Endothelial cell of umbilical vein (primary cell): ENCODE results near the gene NUDT16L1. TPM values are rescaled to one million over a fixed set of nuclear protein-coding genes. Genes with fewer than 3 reads are reported as not detected.

ENCODE experiments used
- BruUV-seq: library from RNA; stranded (reverse); fragments of 400-500 nt; replicated peaks from 2 replicates; lab custom pipeline; 2021; lab: Mats Ljungman, UMichigan
- CTCF ChIA-PET: fragments of 300-600, 350-600 bp; sonication (Branson Sonifier 250); formaldehyde crosslinking; loops from one replicate; lab custom pipeline; 2021; ENCODE audit warnings: antibody characterized with exemption, inconsistent platforms; lab: Charles Lee
- POLR2A ChIA-PET: fragments of 300-600, 350-600 bp; sonication (Branson Sonifier 250); formaldehyde crosslinking; loops from one replicate; lab custom pipeline; 2021; ENCODE audit warnings: antibody characterized with exemption, inconsistent platforms; lab: Charles Lee
- DNase-seq: peaks from one replicate; pipeline ENCODE4 v3.0.0-alpha.2; 2011; ENCODE audit warnings: low read depth, low spot score
- FAIRE-seq: peaks from 2 replicates; lab custom pipeline; 2011; peaks lifted over from hg19 to GRCh38; lab: Jason Lieb, UNC
- H2AFZ ChIP-seq: 2 replicates; pipeline ENCODE4 v1.6.0; 2012; ENCODE audit warnings: low read depth, low read length, control low read depth, inconsistent platforms
- H3K27ac ChIP-seq: 2 replicates; pipeline ENCODE4 v1.5.1; 2011; ENCODE audit warnings: low read depth, mild to moderate bottlenecking, control low read depth, low read length, moderate library complexity; ENCODE audit not compliant: insufficient read depth
- H3K27me3 ChIP-seq, 2 experiments: 2 replicates each; pipeline versions ENCODE4 v1.6.0 to v1.6.1; 2011; ENCODE audit warnings: low read length in 2 of 2, mixed read lengths in 1 of 2; ENCODE audit not compliant: control insufficient read depth in 2 of 2, insufficient read depth in 2 of 2
- H3K36me3 ChIP-seq, 2 experiments: 2 replicates in 1 of 2; 3 replicates in 1 of 2; pipeline ENCODE4 v1.5.1; 2011; ENCODE audit warnings: low read length in 2 of 2, mild to moderate bottlenecking in 1 of 2, moderate library complexity in 1 of 2; ENCODE audit not compliant: control insufficient read depth in 2 of 2, insufficient read depth in 2 of 2; ENCODE audit errors: extremely low read depth in 1 of 2
- H3K4me1 ChIP-seq: 3 replicates; pipeline ENCODE4 v1.5.1; 2011; ENCODE audit warnings: mild to moderate bottlenecking, low read length; ENCODE audit not compliant: control insufficient read depth, insufficient read depth; ENCODE audit errors: extremely low read depth
- H3K4me2 ChIP-seq: 2 replicates; pipeline ENCODE4 v1.6.1; 2011; ENCODE audit warnings: low read length, control low read depth, mixed read lengths; ENCODE audit not compliant: insufficient read depth
- H3K4me3 ChIP-seq, 3 experiments: fragments of 200-600 bp in 1 of 3; sonication (generic), shearing (Covaris generic) in 1 of 3; replicated peaks in 1 of 3; 2 replicates each; pipeline ENCODE4 v1.5.1; 2011 to 2016; ENCODE audit warnings: control low read depth in 3 of 3, low read length in 3 of 3, mild to moderate bottlenecking in 2 of 3, inconsistent platforms in 1 of 3, low read depth in 1 of 3, moderate library complexity in 1 of 3; ENCODE audit not compliant: insufficient read depth in 1 of 3
- H3K79me2 ChIP-seq: 2 replicates; pipeline ENCODE4 v1.6.0; 2012; ENCODE audit warnings: low read length, inconsistent platforms; ENCODE audit not compliant: control insufficient read depth, insufficient read depth
- H3K9ac ChIP-seq: replicated peaks from 2 replicates; pipeline ENCODE3; 2011; ENCODE audit warnings: low read length, control low read depth; ENCODE audit not compliant: insufficient read depth; ENCODE audit errors: extremely low read depth
- H3K9me1 ChIP-seq: replicated peaks from 3 replicates; pipeline ENCODE4 v1.6.0; 2011; ENCODE audit warnings: mild to moderate bottlenecking, low read length; ENCODE audit not compliant: control insufficient read depth, insufficient read depth; ENCODE audit errors: extremely low read depth
- H3K9me3 ChIP-seq: replicated peaks from 2 replicates; pipeline ENCODE4 v1.5.1; 2012; ENCODE audit warnings: low read length, inconsistent platforms; ENCODE audit not compliant: control insufficient read depth, insufficient read depth
- H4K20me1 ChIP-seq: replicated peaks from 2 replicates; pipeline ENCODE3; 2011; ENCODE audit warnings: mild to moderate bottlenecking, low read length; ENCODE audit not compliant: control insufficient read depth, insufficient read depth; ENCODE audit errors: extremely low read depth
- FOS ChIP-seq: IDR thresholded peaks from 2 replicates; pipeline ENCODE4 v1.6.1; 2011; ENCODE audit warnings: mild to moderate bottlenecking, low read length, moderate library complexity, borderline replicate concordance; ENCODE audit not compliant: insufficient read depth
- GATA2 ChIP-seq: IDR thresholded peaks from 2 replicates; pipeline ENCODE4 v1.7.0; 2011; ENCODE audit warnings: low read depth, mild to moderate bottlenecking, moderate library complexity, mixed read lengths, low read length; ENCODE audit not compliant: insufficient read length, insufficient read depth
- POLR2A ChIP-seq: IDR thresholded peaks from 2 replicates; pipeline ENCODE4 v1.6.1; 2012; ENCODE audit warnings: low read depth, mild to moderate bottlenecking, control low read depth, low read length
- POLR2AphosphoS5 ChIP-seq: IDR thresholded peaks from 2 replicates; pipeline ENCODE4 v1.6.1; 2012; ENCODE audit warnings: low read depth, mild to moderate bottlenecking, control low read depth, low read length, moderate library complexity; ENCODE audit not compliant: insufficient read depth
- dilution Hi-C: fragments of 300-500 bp; cut with MboI; formaldehyde crosslinking; loops from one replicate; pipeline ENCODE4 v1.15.0; 2019; ENCODE audit warnings: low sequenced_read_pairs; ENCODE audit not compliant: extremely low pct_ligation_motif_present
- intact Hi-C: fragments of 100-400 bp; cut with micrococcal nuclease; formaldehyde crosslinking; loops from one replicate; pipeline ENCODE4 v1.10.0; 2022
- polyA plus RNA-seq, 4 experiments: library from polyadenylated mRNA; depleted of rRNA in 3 of 4; stranded (reverse) in 3 of 4; unstranded in 1 of 4; fragments of >200 nt; gene quantifications; 2 replicates each; pipeline versions ENCODE4 v1.2.1 to v1.2.3, GENCODE V29; 2011 to 2012; ENCODE audit warnings: missing spikeins in 1 of 4
- total RNA-seq: library from RNA; stranded (reverse); gene quantifications from 2 replicates; pipeline ENCODE4 v1.2.3, GENCODE V29; 2021
- TF ChIP-seq, protein P1 (sequence below): IDR thresholded peaks from 2 replicates; pipeline ENCODE4 v1.6.1; 2011; ENCODE audit not compliant: insufficient read depth, insufficient read length
- TF ChIP-seq, protein P2 (sequence below), 2 donors: IDR thresholded peaks; 1 replicate in 1 of 2; 2 replicates in 1 of 2; pipeline ENCODE4 v1.5.1; 2011; ENCODE audit warnings: low read length in 2 of 2, mild to moderate bottlenecking in 2 of 2, moderate library complexity in 2 of 2, control low read depth in 1 of 2, inconsistent platforms in 1 of 2, low read depth in 1 of 2; ENCODE audit not compliant: insufficient read depth in 1 of 2; ENCODE audit errors: extremely low read depth in 1 of 2

The NUDT16L1 gene
- total and polyA plus RNA-seq, 2 donors (not counting 3 experiments of a cell fraction or from before 2014, with no cell fraction given) = 24.7 to 53.1 TPM

DNA sequence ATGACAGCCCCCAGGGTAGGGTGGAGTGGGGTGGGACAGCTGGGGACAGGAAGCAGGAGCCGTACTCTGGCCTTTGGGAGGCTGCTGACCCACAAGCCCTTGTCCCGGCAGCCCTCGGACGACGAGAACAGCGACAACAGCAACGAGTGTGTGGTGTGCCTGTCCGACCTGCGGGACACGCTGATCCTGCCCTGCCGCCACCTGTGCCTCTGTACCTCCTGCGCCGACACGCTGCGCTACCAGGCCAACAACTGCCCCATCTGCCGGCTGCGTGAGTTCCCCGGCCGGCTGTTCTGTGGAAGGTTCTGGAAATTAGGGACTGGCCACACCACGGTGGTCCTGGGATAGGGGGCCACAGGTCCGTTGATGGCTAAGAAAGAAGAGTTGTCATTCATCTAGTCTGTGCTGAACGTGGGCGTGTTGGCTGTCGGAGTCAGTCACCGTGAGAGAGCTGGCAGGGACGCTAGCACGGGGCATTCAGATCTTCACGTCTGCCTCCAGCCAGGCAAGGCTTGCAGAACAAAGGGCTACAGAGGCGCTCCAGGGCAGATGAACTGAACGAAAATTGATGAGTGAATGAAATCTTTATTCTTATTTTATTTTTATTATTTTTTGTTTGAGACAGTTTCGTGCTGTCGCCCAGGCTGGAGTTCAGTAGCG, 19.8 kb upstream of the NUDT16L1 start:
- Histone ChIP-seq H2AFZ (no peak overlapping the region), H3K27me3 (no peaks in the 10 kb centered on the region), H3K9me1 (no peaks in the 10 kb centered on the region), H3K4me3 (no peak overlapping the region), H4K20me1 (no peaks in the 10 kb centered on the region), H3K4me1 (no peaks in the 10 kb centered on the region), H3K36me3 (peaks cover 2 to 26% of the 10 kb centered on the region in 2 experiments), H3K79me2 (no peaks in the 10 kb centered on the region), H3K27ac (no peak overlapping the region), H3K9me3 (no peaks in the 10 kb centered on the region), H3K9ac (no peak overlapping the region), H3K4me2 (no peak overlapping the region)
- DNase-seq = no peak
- dilution Hi-C loops = no loop called here
- POLR2A ChIA-PET = no interaction called here
- TF ChIP-seq POLR2AphosphoS5 (no peak), FOS (no peak), POLR2A (no peak), GATA2 (no peak)
- TF ChIP-seq, protein P1, sequence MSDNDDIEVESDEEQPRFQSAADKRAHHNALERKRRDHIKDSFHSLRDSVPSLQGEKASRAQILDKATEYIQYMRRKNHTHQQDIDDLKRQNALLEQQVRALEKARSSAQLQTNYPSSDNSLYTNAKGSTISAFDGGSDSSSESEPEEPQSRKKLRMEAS = no peak
- TF ChIP-seq, protein P2, sequence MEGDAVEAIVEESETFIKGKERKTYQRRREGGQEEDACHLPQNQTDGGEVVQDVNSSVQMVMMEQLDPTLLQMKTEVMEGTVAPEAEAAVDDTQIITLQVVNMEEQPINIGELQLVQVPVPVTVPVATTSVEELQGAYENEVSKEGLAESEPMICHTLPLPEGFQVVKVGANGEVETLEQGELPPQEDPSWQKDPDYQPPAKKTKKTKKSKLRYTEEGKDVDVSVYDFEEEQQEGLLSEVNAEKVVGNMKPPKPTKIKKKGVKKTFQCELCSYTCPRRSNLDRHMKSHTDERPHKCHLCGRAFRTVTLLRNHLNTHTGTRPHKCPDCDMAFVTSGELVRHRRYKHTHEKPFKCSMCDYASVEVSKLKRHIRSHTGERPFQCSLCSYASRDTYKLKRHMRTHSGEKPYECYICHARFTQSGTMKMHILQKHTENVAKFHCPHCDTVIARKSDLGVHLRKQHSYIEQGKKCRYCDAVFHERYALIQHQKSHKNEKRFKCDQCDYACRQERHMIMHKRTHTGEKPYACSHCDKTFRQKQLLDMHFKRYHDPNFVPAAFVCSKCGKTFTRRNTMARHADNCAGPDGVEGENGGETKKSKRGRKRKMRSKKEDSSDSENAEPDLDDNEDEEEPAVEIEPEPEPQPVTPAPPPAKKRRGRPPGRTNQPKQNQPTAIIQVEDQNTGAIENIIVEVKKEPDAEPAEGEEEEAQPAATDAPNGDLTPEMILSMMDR (IDR thresholded peaks at IDR 0.05; ENCODE audit: extremely low read depth in 1 of 2, insufficient read depth in 1 of 2, low read depth in 1 of 2, low read length in 2 of 2) = no peak
- FAIRE-seq = no peak
- CTCF ChIA-PET = no interaction called here
- BruUV-seq = no TSS peak
- intact Hi-C loops = no loop called here
